Fibroblast of skin of scalp (primary cell): ENCODE results near the gene ENTPD2.

Experiments used
- DNase-seq: peaks from one replicate; pipeline ENCODE4 v3.0.0-alpha.2; 2013

Gene ENTPD2

DNA sequence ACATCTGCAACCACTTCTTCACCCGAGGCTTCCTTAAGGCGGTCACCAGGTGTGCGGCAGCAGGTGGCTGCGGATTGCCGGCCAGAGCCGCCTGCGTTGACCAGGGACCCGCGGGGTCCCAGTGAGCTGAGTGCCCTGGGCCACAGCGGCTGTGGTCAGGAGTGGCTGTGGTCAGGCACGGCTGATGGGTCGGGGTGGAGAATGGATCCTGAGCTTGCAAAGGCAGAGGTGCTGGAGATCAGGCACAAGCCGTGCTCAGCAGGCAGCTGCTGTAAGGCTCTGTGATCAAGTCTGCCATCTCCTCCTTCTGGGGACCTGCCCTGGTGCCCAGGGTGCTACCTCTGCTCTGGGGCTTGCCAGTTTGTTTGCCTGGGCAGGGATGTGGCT is 25.5 kb upstream of the ENTPD2 start:
- no peak for DNase-seq

DNA sequence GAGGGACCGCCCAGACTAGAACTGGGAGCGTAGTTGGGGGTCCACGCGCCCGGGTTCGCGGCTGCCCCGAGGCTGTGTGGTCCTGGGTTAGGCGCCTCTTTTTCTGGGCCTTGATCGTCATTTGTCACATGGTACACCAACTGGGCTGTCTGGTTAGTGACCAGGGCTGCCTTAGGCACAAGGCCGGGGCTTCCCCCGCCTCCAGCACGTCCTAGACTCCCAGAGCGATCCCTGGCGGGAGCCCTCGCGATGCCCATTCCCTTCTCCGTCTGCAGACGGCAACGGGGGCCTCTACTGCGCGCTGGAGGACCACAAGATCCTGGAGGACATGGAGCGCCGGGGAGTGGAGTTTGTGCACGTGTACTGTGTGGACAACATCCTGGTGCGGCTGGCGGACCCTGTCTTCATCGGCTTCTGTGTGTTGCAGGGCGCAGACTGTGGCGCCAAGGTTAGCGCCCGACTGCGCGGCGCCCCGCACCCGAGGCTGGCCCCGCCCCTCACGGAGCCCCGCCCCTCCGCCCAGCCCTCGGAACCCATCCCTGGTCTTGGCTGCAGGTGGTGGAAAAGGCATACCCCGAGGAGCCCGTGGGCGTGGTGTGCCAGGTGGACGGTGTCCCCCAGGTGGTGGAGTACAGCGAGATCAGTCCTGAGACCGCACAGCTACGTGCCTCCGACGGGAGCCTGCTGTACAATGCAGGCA is 25.0 kb upstream of the ENTPD2 start:
- no peak for DNase-seq

DNA sequence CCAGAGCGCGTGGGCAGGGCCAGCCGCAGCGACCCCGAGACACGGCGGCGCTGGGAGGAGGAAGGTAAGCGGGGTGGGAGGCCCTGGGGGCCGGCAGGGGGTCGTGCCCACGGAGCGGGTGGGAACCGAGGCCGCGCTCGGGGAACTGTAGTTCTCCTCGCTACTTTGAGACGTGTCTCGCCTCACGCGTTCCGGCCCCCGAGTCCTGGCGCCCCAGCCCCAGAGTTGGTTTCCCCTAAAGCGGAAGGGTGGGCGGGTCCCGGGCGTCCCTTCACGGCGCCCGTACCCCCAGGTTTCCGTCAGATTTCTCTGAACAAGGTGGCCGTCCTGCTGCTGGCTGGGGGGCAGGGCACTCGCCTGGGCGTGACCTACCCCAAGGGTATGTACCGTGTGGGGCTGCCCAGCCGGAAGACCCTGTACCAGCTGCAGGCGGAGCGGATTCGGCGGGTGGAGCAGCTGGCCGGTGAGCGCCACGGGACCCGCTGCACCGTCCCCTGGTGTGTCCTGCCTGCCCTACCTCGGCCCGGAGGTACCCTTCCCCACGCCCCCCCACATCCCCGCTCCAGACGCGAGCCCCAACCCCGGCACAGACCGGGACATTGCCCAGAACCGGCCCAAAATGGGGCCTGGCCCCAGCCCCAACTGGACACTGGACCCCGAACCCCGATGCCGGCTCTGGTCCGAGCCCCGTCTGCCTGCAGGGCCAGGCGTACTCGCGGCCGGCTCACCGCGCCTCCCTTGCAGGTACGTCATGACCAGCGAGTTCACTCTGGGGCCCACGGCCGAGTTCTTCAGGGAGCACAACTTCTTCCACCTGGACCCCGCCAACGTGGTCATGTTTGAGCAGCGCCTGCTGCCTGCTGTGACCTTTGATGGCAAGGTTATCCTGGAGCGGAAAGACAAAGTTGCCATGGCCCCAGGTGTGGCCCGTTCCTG is 24.2 kb upstream of the ENTPD2 start:
- no peak for DNase-seq

DNA sequence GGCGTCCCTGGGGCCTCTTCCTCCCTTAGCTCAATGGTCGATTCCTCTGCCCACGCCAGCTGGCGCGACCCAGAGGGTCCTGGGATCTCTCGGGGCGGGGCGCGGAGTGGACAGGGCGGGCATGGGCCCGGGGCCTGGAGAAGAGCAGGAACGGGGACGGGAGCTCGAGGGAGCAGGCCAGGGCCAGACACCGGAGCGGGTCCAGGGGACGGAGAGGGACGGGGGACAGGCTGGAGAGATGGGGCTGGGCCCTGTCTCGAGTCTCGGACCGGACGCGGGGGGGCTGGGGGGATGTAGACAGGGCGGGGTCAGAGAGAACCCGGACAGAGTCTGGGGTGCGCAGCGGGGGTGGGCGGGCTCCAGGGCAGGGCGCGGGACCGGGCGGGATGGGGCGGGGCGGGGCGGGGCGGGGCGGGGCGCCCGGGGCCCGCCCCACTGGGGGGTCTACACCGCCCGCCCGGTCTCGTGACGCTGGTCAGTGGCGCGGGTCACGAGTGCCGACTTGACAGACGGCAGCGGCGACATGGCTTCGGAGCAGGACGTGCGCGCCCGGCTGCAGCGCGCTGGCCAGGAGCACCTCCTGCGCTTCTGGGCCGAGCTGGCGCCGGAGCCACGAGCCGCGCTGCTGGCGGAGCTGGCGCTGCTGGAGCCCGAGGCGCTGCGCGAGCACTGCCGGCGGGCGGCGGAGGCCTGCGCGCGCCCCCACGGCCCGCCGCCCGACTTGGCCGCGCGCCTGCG is 23.3 kb upstream of the ENTPD2 start, which contains the start of gene UAP1L1:
Gene UAP1L1 (plus strand): TSS at position 508 of the 738 bp plus-strand sequence. CDS start 16 bp downstream, at position 524.
- peak; percentile 63 for DNase-seq

DNA sequence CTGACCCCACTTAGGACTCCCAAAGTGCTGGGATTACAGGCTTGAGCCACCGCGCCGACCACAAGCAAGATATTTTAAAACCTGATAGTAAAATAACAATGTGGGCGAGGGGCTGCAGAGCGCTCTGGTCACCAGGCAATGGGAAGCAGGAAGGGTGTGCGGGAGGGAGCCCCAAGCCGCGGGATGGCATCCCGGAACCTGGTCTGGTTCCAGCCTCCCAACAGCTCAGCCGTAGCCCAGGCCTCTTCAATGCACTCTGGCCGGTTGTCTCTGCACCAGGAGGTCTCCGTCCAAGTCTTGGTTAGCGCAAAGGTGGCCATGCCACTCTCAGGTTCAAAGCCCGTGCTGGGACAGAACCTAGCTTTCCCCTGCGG is 22.8 kb upstream of the ENTPD2 start:
- DNase-seq = no peak

DNA sequence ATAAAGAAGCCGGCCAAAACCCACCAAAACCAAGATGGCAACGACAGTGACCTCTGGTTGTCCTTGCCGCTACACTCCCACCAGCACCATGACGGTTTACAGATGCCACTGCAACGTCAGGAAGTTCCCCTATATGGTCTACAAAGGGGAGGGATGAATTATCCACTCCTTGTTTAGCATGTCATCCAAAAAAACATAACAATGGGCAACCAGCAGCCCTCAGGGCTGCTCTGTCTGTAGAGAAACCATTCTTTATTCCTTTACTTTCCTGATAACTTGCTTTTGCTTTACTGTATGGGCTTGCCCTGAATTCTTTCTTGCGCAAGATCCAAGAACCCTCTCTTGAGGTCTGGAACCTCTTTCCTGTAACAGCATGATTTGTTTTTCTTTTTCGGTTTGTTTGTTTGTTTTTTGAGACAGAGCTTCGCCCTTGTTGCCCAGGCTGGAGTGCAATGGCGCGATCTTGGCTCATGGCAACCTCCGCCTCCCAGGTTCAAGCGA is 21.5 kb upstream of the ENTPD2 start:
- no peak for DNase-seq

DNA sequence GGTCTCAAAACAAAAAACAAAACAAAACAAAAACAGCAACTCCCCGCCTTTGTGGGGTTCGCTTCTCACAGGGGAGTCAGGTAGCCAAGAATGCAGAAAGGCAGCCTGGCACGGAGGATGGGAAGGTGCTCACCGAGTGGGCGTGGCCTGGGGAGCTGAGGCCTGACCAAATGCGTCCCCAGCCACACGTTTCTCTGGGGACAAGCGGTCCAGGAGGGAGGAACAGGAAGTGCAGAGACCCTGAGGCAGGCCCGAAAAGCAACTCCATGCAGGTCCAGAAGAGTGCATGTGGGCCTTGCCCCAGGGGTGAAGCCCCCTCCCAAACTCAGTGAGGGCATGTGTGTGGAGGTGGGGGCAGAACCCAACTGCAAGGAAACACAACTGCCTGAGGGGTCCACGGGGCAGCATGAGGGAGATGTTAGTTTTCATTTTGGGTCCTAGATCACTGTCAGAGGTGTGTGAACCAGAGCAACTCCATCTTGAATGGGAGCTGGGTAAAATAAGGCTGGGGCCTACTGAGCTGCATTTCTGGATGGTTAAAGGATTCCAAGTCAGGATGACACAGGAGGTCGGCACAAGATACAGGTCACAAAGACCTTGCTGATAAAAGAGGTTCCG is 20.9 kb upstream of the ENTPD2 start:
- no peak for DNase-seq

DNA sequence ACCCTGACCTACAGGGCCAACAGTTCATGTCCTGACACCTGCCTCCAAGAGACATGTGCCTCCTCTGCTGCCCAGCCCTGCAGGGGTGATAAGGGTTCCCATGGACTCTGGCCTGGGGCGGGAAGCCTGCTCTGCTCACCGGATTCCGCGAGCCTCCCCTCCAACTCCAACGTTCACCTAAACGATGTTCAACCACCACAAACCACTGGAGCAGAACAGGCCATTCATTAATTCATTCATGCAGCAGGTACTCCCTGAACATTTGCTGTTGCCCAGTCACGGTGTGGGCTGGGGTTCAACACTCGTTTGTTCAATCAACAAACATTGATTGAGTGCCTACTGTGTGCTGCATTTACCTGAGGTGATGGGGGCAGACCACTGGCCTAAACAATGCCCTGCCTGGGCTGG is 20.1 kb upstream of the ENTPD2 start:
- no peak for DNase-seq

DNA sequence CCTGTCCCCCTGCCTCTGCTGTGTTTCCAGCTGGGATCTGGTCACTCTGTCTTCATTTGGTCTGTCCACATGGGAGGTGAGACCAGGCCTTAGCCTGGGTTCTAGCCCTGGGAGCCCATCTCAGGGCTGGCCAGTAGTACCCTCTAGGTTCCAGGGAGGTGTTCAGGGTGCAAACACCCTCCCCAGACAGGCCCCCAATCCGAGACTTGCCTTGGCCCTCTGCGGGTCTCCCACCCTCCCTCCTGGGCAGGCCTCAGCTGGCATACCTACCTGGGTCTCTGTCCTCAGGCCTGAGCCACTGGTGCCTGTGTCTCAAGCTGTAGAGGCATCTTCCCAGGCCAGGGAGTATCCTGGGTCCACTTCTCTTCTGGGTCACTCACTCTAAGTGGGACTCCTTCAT is 17.4 kb upstream of the ENTPD2 start:
- no peak for DNase-seq

DNA sequence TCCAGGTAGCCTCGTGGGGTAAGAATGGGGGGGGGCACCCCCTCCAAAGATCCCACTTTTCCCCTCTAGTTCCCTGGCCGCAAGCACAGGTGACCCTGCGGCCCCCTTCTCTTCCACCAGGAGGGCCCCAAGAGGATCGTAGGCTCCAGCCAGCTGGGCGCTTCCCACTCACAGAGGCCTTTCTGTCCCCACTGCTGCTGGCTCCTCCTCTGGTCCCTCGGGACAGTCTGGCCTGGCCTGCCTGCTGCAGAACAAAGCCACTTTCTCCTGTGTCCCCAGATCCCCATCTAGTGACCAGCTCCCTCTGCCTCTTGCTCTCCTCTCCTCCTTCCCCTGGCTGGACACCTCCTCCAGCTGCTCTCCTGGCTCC is 17.0 kb upstream of the ENTPD2 start:
- DNase-seq = no peak

DNA sequence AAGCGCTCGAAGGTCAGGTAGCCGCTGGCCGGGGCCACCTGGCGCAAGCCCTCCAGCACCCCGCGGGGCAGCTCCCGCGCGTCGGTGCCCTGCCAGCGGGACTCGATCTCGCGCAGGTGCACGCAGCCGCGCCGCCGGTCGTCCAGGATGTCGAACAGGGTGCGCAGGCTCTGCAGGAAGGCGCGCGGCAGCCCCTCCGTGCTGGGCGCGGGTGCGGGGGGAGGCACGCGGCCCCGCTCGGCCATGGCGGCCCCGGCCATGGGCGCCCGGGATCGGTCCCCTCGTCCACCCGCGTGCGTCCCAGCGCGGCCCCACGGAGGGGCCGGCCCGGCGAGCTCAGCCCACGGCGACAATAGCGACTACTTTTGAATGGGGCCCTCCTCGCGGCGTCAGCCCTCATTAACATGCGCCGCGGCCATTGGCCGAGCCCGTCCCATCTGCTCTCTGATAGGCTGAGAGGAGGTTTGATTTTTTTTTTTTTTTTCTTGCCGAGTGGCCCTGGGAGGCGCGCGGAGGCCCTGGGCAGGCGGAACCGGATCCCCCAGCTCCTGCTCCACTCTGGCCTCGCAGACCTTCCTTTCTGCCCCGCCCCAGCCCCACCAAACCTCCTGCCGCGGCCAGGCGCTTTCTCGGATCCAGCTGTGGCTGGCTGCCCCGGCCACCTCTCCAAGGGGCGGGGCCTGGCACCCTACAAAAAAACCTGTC is 16.5 kb upstream of the ENTPD2 start, which contains the start of gene SAPCD2:
Gene SAPCD2 (minus strand): TSS at position 357 of the 705 bp plus-strand sequence. CDS start 97 bp downstream, at position 260.
- peak; percentile 86 for DNase-seq

DNA sequence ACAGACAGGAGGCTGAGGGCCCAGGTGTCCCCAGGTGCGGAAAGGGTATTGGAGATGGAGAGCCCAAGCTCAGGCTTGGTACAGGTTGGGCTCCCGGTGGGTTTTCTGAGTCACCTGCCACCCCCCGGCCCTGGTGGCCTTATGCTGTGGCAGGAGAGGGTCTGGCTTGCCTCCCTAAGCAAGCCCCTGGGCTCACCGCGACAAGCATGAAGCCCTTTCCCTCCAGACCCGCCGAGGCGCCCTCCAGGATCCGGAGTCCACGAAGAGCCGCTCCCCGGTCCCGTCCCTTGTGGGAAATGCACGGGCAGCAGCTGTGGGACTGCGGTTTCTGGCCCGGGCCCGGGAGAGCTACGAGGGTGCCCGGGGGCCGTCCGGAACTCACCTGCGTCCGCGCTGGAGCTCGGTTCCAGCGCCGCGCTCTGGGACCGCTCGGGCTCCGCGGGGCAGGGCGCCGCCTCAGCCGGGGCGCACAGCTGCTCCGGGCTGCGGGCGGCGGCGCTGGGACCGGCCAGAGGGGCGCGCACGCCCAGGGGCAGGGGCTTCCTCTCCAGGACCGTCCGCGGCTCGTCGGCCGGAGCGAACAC is 15.7 kb upstream of the ENTPD2 start:
- no peak for DNase-seq

DNA sequence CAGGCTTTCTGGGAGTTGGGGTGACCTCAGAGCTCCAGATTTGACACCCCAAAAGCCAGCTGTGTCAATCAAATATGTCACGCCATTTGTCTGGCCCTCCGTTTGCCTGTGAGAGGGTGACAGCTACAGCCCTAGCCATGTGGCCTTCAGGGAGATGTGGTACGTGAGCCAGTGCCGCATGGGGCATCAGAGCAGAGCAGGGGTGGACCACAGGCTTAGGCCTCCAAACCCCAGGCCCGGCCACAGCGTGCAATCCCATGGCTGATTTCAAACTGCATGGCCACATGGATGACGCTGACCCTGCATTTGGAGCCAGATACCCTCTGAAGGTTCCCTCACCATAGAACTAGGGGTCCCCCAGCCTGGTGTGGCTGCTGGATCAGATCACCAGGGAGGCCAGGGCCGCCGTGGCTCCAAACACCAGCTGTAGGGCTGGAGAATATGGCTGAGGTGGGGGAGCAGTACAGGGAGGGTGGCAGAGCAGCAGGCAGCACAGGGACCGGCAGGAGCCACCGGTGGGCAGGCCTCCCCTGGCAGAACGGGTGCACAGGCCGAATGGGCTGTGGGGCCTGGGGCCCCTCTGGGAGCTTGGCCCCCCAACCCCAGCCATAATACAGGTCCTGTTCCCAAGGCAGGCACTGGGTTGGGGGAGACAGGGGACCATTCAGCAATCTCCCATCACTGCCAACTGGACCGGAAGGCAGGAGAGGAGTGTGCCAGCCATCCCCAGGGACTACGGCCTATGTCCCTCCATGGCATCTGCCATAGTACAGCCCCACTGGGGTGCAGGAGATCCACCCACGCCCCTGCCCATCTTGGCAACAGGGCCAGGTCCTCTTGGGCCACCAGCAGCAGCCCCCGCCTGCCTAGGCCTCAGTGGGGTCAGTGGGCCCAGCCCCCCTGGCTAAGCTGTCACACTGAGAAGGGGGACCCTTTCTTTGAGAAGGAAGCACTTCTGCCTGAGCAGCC is 15.0 kb upstream of the ENTPD2 start:
- DNase-seq = no peak

DNA sequence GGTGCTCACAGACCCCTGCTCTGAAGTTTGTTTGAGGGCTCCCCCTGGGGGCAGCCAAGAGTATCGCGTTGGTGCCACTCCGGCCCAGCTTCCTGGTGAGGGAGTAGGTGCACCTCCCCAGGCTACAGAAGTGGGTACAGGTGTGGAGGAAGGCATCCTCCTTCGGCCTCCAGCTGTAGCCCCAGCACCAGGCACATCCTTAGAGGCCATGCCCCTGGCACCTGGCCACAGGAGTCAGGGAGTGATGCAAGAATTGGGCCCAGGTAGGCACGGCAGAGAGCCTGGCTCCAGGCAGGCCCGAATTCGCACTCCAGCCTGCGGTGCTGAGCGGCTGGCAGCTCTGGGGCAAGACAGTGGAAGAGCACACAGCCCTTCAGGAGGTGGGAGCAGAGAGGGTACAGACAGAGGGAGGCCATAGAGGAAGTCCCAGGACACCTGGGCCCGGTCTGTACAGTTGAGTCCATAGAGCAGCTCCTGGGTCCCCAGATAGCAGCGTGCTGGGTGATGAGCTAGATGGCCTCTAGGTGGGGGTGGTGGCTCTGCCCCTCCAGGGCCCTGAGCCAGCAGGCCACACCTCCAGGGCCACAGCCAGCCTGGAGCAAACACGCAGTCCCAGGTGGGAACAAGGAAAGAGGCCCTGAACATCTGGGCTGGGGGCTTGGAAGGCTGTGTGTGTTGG is 14.1 kb upstream of the ENTPD2 start:
- DNase-seq = peak; percentile 74

DNA sequence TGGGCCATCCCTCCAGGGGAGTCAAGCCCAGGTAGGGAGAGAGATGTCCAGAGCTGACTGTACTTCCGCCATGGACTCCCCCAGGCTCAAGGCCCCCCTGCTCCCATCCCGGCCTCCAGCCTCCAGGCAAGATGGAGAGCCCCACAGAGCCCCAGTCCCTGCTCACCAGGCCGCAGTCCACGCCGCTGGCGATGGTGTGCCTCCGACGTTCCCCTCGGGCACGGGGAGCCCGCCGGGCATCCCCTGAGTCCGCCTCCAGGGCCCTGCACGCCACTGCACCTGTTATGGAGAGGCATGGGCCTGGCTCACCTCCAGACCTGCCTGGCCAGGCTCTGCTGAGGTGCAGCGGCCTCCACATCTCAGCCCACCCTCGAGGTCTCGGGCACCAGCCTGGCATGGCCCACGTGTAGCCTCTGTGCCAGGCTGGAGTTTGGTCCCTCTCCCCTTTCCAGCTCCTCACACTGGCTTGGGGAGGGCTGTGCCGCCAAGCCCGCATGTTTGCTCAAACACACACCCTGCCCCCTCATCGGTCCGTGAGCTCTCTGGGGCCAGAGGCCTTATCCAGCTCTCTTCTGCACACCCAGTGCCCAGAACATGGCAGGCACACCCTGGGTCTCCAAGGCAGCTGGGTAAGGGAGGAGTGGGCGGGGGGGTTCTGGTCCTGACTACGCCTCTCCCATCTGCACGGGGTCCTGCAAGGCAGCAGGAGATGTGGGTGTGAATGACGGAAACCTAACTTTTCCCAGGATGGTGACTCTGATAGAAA is 12.4 kb upstream of the ENTPD2 start:
- no peak for DNase-seq

DNA sequence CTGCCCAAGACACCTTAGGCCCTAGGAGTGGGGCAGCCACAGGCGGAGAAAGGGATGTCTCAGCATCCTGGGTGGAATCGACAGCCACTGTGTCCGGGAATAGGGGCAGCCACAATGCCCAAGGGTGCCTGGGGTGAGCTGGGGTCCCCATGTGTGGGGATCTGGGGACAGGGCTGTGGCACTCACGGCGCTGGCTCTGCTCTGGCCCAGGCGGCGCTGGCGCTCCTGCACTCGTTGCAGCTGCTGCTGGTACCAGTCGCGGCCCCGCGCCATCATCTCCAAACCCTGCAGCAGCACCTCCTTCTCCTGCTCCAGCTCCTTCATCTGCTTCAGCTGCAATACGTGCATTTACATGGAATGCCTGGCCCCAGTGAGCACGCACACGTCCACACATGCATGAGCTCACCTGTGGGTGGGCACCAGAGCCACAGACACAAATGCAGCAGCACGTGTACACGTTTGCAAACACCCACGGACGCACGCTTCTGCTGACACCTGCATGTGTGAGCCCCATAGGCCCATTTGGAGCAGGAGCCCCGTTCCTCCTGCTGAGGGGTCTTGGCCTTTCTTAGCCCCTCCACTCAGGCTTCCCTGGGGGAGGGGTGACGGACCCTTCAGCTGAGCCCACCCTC is 11.6 kb upstream of the ENTPD2 start:
- DNase-seq = no peak

DNA sequence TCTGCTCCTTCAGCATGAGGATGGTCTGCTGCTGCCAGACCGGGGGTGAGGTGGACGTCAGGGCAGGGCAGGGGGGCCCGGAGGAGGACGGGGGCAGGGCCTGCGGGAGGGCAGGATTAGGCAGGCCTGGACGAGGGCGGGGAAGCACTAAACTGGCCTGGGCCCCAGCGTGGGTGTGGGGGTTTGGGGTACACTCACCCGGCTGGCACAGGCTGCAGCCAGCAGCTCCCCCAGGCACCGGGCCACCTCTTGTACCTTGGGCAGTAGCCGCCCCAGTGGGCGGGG is 11.0 kb upstream of the ENTPD2 start:
- DNase-seq = no peak
